Mononuclear cell (primary cell): ENCODE measurements around the gene TNNC1. TPM values are rescaled to one million over a fixed set of nuclear protein-coding genes. Genes with fewer than 3 reads are reported as not detected.
A peak's percentile ranks its signal among the peaks of the same experiment; 100 is the strongest.

ENCODE experiments used
- H3K27me3 ChIP-seq: 2 replicates; pipeline ENCODE4 v1.6.0; 2011; ENCODE audit warnings: low read length, control low read depth; ENCODE audit not compliant: insufficient read depth
- H3K4me1 ChIP-seq: 2 replicates; pipeline ENCODE4 v1.5.1; 2011; ENCODE audit warnings: mild to moderate bottlenecking, low read length, control low read depth; ENCODE audit not compliant: insufficient read depth
- H3K4me3 ChIP-seq: 2 replicates; pipeline ENCODE4 v1.5.1; 2011; ENCODE audit warnings: mild to moderate bottlenecking, low read length, moderate library complexity
- H3K9me3 ChIP-seq: 2 replicates; pipeline ENCODE4 v1.5.1; 2011; ENCODE audit warnings: low read depth, mild to moderate bottlenecking, control low read depth, low read length
- total RNA-seq: library from RNA; depleted of rRNA; stranded (reverse); fragments of >200 nt; gene quantifications from one replicate; pipeline ENCODE4 v1.2.3, GENCODE V29; 2012

TNNC1 gene
- total RNA-seq, 1 donor: 0.31 TPM

- H3K27me3 ChIP-seq: no peaks in the 10 kb centered on the region
- no peaks in the 10 kb centered on the region for H3K9me3 ChIP-seq
- peaks cover 53% of the 10 kb centered on the region for H3K4me1 ChIP-seq
- no peak overlapping the region for H3K4me3 ChIP-seq
These were observed 23.4 kb upstream of the TNNC1 start for GRCh38 chr3:52477076-52477795.

DNA sequence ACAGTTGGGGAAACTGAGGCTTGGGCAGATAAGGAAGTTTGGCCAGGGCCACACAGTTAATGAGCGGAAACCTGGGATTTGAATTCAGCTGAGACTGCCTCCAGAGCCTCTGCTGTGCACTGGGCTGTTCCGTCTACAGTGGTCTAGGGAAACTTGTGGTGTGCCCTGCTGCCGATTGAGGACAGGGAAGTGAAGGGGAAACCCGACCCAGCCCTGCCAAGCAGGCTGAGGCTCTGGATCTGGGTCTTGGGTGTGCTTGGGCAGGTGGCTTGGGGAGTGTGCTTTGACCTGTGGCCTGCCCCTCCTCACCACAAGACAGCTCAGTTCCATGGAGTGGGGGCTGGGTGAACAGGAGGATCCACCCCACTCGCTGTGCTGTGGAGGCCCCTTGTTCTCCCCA is 19.2 kb upstream of the TNNC1 start:
- no peak overlapping the region for H3K4me3 ChIP-seq
- no peaks in the 10 kb centered on the region for H3K27me3 ChIP-seq
- peaks cover 59% of the 10 kb centered on the region for H3K4me1 ChIP-seq
- no peaks in the 10 kb centered on the region for H3K9me3 ChIP-seq

DNA sequence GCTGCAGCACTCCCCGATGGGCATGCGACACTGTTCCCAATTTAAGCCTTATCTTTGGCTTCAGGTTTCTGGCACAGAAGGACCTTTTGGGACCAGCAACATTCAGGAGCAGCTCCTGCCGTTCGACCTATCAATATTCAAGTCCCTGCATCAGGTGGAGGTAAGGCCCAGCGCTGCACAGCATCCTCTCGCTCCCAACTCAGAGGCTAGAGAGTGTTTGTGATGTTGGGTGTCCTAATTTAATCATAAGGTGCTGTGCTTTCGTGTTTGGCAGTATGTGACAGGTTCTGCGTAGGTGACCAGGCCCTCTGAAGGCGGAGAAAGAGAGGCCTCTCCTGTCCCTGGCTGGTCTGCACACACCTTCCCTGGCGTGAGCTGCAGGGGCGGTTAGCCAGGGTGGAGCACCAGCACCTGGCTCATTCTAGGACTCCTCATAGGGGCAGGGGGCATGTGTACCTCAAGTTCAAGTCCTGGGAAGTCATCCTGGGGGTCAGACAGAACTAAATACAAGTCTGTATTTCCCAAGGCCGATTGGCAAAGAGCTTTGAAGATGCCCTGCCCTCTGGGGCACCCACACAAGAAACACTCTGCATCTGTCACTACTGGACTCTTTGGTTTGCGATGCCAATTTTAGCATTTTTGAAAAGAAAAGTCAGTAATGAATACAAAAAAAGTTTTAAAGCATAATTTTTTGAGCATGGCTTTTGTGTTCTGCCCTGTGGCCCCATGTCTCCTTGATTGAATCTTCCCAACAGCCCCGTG is 18.6 kb upstream of the TNNC1 start:
- peaks cover 54% of the 10 kb centered on the region for H3K4me1 ChIP-seq

DNA sequence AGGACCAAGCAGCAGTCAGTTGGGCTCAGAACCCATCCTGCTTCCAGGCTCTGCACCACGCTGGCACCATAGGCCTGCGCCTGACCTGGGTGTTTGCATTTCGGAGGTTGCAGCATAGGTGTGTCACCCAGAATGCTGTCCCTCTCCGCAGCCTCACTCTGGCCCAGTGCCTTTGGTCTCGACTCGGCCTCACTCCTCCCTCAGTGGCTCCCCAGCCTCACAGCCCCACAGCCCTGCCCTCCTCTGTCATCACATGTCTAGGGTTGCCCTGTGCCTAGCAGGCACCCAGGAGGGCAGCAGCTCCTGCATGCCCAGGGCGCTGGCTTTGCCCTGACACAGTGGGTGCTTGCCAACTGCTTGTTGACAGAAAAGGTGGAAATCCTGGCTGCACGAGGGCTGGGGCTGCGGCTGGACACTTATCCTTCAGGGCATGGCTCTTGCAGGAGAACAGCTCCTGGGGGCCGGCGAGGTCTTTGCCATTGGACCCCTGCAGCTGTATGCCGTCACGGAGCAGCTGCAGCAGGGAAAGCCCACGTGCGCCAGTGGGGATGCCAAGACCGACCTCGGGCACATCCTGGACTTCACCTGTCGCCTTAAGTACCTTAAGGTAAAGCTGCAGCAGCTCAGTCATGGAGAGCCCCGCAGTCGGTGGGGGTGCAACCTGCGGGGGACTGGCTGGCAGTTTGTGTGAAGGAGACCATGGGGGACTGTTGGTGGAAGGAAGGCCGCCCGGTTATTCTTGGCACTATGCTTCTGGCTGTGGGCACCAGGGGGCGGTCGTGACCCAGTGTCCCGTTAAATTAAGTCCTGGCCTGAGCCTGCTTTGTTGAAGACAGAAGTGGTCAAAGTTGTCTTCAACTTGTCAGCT is 17.8 kb upstream of the TNNC1 start:
- H3K4me1 ChIP-seq: peaks cover 48% of the 10 kb centered on the region
- no peaks in the 10 kb centered on the region for H3K9me3 ChIP-seq
- H3K4me3 ChIP-seq: no peak overlapping the region
- H3K27me3 ChIP-seq: no peaks in the 10 kb centered on the region

More for the DNA sequence above, 18.6 kb upstream of the TNNC1 start:
- H3K9me3 ChIP-seq: no peaks in the 10 kb centered on the region
- H3K27me3 ChIP-seq: no peaks in the 10 kb centered on the region
- H3K4me3 ChIP-seq: no peak overlapping the region

DNA sequence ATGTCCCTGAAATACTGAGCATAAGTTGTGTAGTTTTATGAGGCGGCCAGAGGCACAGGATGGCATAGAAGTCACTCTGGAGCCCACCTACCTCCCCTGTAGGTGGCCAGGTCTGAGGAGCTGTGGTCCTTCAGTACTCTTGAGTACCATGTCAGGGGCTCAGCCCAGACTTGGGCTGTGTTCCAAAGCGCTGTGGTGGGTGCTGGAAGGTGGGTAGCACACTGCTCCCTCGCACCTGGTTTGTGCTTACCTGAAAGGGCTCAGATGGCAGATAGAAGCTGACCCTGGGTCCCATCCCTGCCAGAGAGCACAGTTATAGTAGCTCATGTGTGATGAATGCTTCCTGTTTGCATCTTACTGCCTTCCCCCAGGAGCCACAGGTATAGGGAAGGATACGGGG is 17.1 kb upstream of the TNNC1 start:
- Histone ChIP-seq H3K4me1 (peaks cover 42% of the 10 kb centered on the region), H3K9me3 (no peaks in the 10 kb centered on the region), H3K4me3 (no peak overlapping the region), H3K27me3 (no peaks in the 10 kb centered on the region)

- Histone ChIP-seq H3K4me1 (peaks cover 27% of the 10 kb centered on the region), H3K9me3 (no peaks in the 10 kb centered on the region)
These were observed 15.2 kb upstream of the TNNC1 start for GRCh38 chr3:52469001-52469400.

GRCh38 chr3:52468336-52468735 is 14.5 kb upstream of the TNNC1 start:
- H3K4me3 ChIP-seq: no peak overlapping the region
- H3K4me1 ChIP-seq: peaks cover 26% of the 10 kb centered on the region
- H3K9me3 ChIP-seq: no peaks in the 10 kb centered on the region
- no peaks in the 10 kb centered on the region for H3K27me3 ChIP-seq

More at GRCh38 chr3:52469001-52469400, 15.2 kb upstream of the TNNC1 start:
- H3K27me3 ChIP-seq: no peaks in the 10 kb centered on the region
- no peak overlapping the region for H3K4me3 ChIP-seq

GRCh38 chr3:52463416-52463815 is 9.6 kb upstream of the TNNC1 start:
- no peak overlapping the region for H3K4me3 ChIP-seq
- H3K27me3 ChIP-seq: no peaks in the 10 kb centered on the region
- no peaks in the 10 kb centered on the region for H3K9me3 ChIP-seq
- peaks cover 24% of the 10 kb centered on the region for H3K4me1 ChIP-seq

DNA sequence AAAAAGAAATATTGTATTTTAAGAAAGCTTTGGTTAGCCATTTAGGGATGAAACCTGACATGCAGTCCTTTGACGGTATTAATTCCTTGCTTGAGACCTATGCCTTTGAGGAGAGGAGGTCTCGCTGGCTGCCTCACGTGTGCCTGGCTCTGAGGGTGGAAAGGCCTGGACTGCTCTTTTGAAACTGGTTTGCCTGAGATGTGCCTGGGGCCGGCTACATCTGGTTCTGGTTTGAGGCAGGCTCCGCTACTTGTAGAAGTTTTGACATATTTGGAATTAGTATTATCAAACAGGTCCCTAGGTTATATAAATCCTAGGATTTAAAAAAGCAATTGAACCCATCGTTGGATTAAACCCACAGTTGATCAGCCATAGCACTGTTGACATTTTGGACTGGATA is 8.0 kb upstream of the TNNC1 start:
- H3K4me1 ChIP-seq: peaks cover 29% of the 10 kb centered on the region
- no peaks in the 10 kb centered on the region for H3K27me3 ChIP-seq
- no peaks in the 10 kb centered on the region for H3K9me3 ChIP-seq
- no peak overlapping the region for H3K4me3 ChIP-seq

DNA sequence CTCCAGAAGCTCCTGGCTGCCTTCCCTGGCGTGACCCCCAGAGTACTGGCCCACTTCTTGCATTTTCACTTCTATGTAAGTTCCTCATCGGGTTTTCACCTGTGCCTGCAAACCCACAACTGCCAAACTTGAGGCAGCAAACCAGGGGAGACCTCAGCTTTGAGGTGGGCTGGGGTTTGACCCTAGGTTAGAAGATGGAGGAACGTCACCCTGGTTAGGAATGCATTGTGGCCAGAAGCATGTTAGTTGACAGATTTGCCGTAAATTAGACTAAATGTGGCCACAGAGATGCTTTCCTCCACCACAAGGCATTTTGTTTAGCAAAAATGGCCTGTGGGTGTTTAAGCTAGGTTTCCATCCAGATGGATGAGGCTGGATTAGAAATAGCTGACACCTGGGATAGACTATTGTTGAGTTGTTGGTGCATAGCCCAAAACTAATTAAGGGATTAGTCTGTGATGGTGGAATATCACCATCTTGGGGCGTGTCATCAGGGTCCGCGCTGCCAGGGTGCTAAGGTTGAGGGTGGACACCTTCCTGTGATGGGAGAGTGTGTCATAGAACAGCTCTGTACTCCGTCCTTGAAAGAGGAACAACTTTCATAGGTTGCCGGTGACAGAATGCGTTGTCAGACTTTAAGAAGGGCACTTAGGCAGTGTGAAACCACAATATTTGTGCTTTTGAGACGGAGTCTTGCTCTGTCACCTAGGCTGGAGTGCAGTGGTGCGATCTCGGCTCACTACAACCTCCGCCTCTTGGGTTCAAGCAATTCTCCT is 5.1 kb upstream of the TNNC1 start:
- Histone ChIP-seq H3K4me1 (peaks cover 52% of the 10 kb centered on the region), H3K4me3 (no peak overlapping the region), H3K9me3 (no peaks in the 10 kb centered on the region), H3K27me3 (no peaks in the 10 kb centered on the region)

DNA sequence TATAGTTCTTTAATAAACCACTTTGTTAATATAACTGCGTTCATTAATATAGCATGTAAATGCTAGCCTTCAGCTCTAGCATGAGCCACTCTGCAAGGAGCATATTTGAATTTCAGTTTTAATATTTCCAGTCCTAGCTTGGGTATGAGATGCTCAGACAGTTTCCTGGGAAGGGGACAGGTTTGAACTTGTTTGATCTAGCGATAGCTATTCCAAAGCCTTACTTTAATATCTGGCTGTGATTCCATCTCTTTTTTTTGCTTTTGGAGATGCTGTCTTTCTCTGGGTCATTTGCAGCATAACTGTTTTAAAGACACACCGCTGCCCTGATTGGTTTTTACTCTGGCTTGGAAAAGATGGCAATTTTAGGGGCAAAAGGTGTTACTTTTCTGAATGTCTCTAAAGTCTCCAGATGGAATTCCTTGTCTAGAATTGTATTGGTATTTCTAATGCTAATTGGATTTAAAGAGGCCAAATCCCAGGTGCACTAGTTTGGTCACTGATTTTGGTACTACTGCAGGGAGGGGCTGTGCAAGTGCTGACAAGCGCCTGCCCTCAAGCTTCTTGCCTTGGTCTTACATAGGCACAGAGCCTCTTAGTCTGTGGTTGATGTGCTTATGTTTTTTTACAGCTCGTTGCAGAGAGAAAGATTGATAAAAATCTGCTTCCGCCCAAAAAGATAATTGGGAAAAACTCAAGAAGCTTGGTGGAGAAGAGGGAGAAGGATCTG is 4.4 kb upstream of the TNNC1 start:
- peaks cover 44% of the 10 kb centered on the region for H3K4me1 ChIP-seq
- H3K9me3 ChIP-seq: no peaks in the 10 kb centered on the region
- no peak overlapping the region for H3K4me3 ChIP-seq
- H3K27me3 ChIP-seq: no peaks in the 10 kb centered on the region

- Histone ChIP-seq H3K9me3 (no peaks in the 10 kb centered on the region), H3K4me1 (peaks cover 38% of the 10 kb centered on the region), H3K4me3 (no peak overlapping the region), H3K27me3 (no peaks in the 10 kb centered on the region)
These were observed 3.0 kb upstream of the TNNC1 start for GRCh38 chr3:52456800-52457183.

DNA sequence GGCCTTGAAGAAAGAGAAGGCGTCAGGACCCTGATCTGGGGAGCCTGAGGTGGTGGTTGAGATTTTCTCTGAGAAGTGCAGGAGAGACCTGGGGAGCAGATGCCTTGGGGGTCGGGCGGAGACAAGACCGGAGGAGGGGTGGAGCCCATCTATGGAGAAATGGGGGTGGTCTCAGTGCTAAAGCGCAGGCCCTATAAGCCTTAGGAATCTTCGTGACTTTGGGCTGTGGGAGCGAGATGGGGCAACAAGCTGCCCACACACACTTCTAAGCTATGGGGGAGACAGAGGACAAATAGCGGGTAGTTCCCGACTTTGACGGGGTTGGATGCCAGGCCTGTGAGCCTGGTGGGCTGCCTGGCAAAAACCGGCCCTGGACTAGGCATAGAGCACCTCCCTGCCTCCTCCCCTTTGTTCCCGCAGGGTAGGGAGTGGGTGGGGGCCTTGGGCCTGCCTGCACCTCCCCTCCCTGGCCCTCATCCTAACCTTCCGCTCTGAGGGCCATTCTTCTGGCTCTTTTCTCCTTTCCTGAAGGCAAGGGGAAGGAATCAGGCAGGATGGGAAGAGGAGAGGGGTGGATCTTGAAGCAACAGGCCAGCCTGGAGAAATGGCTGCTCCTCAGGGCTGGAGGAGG is 2.4 kb upstream of the TNNC1 start:
- H3K27me3 ChIP-seq: no peaks in the 10 kb centered on the region
- no peaks in the 10 kb centered on the region for H3K9me3 ChIP-seq
- peak overlapping the region; percentile 76 for H3K4me3 ChIP-seq
- peaks cover 38% of the 10 kb centered on the region for H3K4me1 ChIP-seq
